Endothelial cell of umbilical vein (primary cell): ENCODE data around the gene TLE4.

ENCODE experiments used
- EZH2 ChIP-seq: IDR thresholded peaks from 2 replicates; pipeline ENCODE4 v1.6.1; 2012; ENCODE audit warnings: borderline replicate concordance, low read depth, mild to moderate bottlenecking, moderate library complexity, low read length, inconsistent platforms; ENCODE audit not compliant: severe bottlenecking
- FOS ChIP-seq: IDR thresholded peaks from 2 replicates; pipeline ENCODE4 v1.6.1; 2011; ENCODE audit warnings: mild to moderate bottlenecking, low read length, moderate library complexity, borderline replicate concordance; ENCODE audit not compliant: insufficient read depth
- GATA2 ChIP-seq: IDR thresholded peaks from 2 replicates; pipeline ENCODE4 v1.7.0; 2011; ENCODE audit warnings: low read depth, mild to moderate bottlenecking, moderate library complexity, mixed read lengths, low read length; ENCODE audit not compliant: insufficient read length, insufficient read depth
- JUN ChIP-seq: IDR thresholded peaks from 2 replicates; pipeline ENCODE4 v1.6.1; 2011; ENCODE audit warnings: borderline replicate concordance, low read depth; ENCODE audit not compliant: insufficient read length, insufficient read depth
- MYC ChIP-seq: IDR thresholded peaks from one replicate; pipeline ENCODE4 v1.6.1; 2011; ENCODE audit warnings: mild to moderate bottlenecking, low read depth, low read length
- POLR2A ChIP-seq: IDR thresholded peaks from 2 replicates; pipeline ENCODE4 v1.6.1; 2012; ENCODE audit warnings: low read depth, mild to moderate bottlenecking, control low read depth, low read length
- POLR2AphosphoS5 ChIP-seq: IDR thresholded peaks from 2 replicates; pipeline ENCODE4 v1.6.1; 2012; ENCODE audit warnings: low read depth, mild to moderate bottlenecking, control low read depth, low read length, moderate library complexity; ENCODE audit not compliant: insufficient read depth
- TF ChIP-seq, protein P1 (sequence below), 2 donors: IDR thresholded peaks; 1 replicate in 1 of 2; 2 replicates in 1 of 2; pipeline ENCODE4 v1.5.1; 2011; ENCODE audit warnings: low read length in 2 of 2, mild to moderate bottlenecking in 2 of 2, moderate library complexity in 2 of 2, control low read depth in 1 of 2, inconsistent platforms in 1 of 2, low read depth in 1 of 2; ENCODE audit not compliant: insufficient read depth in 1 of 2; ENCODE audit errors: extremely low read depth in 1 of 2
- TF ChIP-seq, protein P2 (sequence below): IDR thresholded peaks from 2 replicates; pipeline ENCODE4 v1.6.1; 2011; ENCODE audit not compliant: insufficient read depth, insufficient read length

DNA sequence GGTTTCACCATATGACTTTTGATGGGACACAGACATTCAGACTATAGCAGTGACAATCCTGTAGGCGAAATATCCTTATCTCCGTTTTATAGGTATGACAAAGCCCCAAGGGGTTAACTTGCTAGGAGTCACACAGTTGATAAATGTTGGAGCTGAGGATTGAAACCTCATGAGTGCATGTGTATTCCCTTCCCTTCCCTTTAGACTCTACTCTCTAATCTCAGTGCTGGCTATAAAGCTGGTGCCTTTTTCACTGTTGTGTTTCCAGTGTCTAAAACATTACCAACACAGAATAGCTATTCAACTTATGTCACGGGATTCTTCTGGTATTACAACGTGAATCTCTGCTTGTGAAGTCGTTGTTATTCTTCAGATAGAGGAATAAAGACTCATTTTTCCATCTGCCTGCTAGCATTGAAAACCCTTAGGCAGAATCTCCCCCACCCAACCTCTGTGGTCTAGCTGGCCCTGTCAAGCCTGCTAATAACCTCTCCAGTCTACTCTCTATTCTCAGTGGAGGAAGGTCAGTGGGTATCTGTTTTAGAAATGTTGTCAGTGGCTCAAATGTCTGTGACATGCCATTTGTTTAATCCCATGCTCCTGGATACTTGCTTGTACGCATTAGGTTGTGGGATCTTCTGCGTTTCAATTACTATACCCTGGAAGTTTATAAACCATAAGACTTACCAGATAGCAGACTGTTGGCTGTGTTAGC lies 121.2 kb downstream of the TLE4 start:
- TF ChIP-seq, protein P1, sequence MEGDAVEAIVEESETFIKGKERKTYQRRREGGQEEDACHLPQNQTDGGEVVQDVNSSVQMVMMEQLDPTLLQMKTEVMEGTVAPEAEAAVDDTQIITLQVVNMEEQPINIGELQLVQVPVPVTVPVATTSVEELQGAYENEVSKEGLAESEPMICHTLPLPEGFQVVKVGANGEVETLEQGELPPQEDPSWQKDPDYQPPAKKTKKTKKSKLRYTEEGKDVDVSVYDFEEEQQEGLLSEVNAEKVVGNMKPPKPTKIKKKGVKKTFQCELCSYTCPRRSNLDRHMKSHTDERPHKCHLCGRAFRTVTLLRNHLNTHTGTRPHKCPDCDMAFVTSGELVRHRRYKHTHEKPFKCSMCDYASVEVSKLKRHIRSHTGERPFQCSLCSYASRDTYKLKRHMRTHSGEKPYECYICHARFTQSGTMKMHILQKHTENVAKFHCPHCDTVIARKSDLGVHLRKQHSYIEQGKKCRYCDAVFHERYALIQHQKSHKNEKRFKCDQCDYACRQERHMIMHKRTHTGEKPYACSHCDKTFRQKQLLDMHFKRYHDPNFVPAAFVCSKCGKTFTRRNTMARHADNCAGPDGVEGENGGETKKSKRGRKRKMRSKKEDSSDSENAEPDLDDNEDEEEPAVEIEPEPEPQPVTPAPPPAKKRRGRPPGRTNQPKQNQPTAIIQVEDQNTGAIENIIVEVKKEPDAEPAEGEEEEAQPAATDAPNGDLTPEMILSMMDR (IDR thresholded peaks at IDR 0.05; ENCODE audit: extremely low read depth in 1 of 2, insufficient read depth in 1 of 2, low read depth in 1 of 2, low read length in 2 of 2), result no peak
- no peak for TF ChIP-seq POLR2A
- TF ChIP-seq, protein P2, sequence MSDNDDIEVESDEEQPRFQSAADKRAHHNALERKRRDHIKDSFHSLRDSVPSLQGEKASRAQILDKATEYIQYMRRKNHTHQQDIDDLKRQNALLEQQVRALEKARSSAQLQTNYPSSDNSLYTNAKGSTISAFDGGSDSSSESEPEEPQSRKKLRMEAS, result no peak
- TF ChIP-seq EZH2, result no peak
- TF ChIP-seq MYC, result no peak
- no peak for TF ChIP-seq FOS
- no peak for TF ChIP-seq POLR2AphosphoS5
- no peak for TF ChIP-seq JUN
- no peak for TF ChIP-seq GATA2
